DMS 273 (cell line): ENCODE measurements around the gene PTGDS.

Source experiments
- DNase-seq: peaks from one replicate; lab custom pipeline; 2025; ENCODE audit not compliant: unreplicated experiment; lab: John Stamatoyannopoulos, UW

The PTGDS gene

DNA sequence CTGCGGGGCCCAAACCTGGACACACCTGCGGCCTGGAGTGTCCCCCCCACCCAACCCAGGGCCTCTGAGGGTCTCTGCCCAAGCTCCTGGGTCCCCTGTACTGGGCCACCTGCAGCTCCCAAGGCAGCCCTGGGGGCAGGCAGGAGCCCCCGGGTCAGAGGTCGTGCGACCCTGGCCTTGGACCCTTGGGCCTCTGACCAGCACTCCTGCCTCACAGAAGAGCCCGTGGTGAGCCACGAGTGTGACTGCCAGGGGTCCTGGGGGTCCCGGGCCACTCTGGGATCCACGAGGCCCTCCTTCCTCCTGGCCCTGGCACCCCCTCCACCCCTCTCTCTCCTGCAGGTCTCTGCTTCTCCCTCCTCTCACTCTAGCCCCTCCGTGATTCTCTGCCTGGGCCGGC is 5.0 kb upstream of the PTGDS start:
- DNase-seq, result no peak

DNA sequence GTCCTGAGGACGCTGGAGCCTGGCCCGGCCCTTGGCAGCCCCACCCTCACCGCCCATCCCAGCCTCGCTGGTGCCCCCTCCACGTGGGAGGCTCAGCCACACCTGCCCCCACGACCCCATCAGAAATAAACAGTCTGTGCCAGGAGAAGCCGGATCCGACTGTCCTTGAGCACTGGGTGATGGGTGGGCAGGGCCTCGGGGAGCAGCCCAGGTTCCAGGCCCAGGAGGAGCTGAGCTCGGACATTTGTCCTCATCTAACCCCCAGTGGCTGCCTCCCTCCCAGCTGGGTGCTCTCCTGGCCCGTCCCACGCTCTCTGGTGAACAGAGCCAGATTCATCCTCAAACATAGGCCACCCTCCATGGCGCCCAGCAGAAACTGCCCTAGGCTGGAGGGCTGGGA is 4.6 kb upstream of the PTGDS start:
- DNase-seq, result no peak

DNA sequence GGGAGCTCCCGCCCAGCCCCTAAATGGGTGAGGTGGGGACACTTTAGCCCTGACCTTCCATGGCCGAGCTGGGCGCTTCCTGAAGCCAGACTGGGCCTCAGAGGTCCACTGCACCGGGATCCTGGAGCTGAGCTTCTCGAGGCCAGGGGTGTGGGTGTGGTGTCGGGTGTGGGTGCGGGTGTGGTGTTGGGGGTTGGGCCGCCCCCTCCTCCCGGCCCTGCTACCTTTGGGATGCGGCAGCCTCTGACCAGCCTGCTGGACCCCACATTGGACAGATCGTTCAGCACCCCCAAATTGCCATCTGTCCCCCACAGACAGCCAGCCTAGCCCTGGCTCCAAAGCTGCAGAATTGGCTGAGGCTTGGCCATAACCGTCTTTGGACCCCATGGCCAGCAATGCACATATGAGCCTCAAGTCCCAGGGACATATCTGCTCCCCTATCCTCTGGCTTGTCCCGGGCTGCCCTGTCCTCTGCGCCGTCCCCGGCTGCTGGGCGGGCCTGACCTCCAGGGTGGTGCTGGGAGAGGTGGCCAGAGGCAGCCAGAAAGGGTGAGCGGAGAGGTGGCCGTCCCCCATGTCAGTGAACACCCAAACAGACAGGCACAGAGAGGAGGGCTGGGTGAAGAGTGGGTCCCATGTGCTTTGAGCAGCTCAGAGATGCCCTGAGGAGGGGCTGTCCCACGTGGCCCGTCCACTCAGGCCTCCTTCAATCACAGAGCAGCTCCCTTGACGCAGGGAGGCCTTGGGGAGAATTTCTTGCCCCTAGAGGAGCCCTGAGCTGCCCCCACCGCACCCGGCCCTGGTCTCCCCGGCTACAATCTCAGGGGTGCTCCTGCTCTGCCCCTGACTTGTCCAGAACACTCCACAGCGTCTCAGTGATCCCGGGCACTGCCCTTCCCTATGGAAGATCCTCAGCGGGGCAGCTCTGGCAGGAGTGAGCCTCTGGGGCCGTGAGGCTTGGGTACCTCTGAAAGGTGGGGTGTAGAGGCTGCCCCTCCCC is 3.4 kb upstream of the PTGDS start:
- no peak for DNase-seq

DNA sequence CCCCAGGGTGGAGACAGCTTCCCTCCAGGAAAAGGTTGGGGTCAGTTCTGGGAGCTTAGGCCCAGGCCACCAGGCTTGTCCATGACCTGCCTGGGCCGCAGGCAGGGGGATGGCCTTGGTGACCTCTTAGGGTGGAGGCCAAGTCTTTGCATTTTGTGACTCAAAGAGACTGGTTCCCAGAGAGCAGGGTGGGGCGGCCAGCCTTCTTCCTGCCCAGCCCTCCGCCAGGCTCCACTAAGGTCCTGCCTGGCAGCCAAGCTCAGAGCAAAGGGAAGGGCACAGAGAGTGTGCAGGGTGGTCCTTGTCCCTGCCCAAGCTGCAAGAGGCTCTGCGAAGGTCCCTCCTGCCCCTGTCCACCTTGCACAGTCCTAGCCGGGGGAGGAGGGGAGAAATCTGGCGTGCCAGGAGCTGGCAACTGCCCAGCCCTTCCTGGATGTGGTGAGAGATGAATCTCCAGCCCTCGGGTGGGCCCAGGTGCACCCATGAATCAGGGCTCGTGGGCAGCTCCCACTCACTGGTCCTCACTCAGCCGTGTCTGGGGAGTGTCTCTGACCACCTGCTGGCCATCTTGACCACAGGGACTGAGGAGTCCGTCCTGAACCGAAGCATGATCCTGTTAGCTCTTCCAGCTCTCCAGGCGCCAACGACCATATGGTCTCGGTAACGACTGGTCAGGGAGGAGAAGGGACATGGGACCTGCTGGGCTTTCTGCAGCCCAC is 2.3 kb upstream of the PTGDS start:
- DNase-seq, result no peak

DNA sequence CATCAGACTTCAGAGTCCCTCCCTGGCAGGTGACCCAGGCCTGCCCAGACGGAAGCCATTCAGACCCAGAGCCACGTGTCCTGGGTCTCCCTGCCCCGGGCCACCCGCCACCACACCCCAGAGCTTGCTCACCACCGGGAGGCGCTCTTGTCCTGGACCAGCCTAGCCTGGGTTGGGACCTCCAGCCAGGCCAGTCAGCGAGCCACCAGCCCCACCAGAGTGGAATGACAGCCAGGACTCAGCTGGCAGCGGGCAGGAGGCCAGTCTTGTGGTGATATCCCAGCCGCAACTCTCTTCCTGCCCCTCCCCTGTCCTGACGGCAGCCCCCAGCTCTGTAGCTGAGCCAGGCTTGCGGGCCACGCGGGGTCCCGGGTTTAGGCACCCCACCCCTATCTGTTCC is 1.7 kb upstream of the PTGDS start:
- DNase-seq, result peak; percentile 66

DNA sequence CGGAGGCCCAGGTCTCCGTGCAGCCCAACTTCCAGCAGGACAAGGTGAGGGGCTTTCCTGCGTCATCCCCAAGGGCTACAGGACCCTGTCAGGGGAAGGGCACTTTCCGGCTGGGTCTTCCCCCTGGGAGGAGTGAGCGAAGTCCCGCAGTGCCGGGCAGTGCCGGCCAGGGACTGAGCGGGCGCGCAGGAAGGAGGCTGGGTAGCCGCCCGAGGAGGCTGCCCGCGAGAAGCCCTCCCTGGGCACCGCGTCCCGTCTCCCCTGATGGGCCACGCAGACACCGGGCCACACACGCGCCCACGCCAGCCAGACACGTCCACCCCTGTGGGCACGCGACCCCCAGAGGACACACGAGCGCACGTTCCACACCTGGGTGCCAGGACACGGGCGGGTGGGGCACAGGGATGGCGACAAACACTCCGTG is 357 bp downstream of the PTGDS start:
- DNase-seq, result no peak

DNA sequence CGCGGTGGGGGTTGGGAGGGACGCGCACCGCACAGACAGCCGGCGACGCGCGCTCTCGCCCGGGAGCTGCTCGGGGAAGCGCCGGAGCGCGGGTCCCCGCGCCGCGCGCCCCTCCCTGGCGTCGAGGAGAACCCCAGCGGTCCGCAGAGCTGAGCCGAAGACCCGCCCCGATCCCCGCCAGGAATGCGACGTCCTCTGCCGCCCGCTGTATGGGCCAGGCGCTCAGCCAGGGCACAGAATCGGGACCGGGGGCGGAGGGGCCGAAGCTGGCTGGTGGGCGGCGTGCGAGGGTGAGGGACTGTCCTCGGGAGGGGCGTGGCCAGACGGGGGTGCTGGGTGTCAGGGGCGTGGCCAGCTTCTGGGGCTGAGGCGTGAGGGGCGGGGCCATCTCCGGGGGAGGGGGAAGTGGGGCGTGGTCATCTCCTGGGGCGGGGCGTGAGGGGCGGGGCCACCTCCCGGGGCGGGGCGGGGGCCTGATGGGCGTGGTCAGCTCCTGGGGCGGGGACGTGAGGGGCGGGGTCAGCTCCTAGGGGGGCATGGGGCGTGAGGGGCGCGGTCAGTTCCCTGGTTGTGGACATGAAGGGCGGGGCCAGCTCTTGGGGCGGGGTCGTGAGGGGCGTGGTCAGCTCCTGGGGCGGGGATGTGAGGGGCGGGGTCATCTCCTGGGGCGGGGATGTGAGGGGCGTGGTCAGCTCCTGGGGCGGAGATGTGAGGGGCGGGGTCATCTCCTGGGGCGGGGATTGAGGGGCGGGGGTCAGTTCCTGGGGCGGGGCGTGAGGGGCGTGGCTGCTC is 965 bp downstream of the PTGDS start:
- no peak for DNase-seq

DNA sequence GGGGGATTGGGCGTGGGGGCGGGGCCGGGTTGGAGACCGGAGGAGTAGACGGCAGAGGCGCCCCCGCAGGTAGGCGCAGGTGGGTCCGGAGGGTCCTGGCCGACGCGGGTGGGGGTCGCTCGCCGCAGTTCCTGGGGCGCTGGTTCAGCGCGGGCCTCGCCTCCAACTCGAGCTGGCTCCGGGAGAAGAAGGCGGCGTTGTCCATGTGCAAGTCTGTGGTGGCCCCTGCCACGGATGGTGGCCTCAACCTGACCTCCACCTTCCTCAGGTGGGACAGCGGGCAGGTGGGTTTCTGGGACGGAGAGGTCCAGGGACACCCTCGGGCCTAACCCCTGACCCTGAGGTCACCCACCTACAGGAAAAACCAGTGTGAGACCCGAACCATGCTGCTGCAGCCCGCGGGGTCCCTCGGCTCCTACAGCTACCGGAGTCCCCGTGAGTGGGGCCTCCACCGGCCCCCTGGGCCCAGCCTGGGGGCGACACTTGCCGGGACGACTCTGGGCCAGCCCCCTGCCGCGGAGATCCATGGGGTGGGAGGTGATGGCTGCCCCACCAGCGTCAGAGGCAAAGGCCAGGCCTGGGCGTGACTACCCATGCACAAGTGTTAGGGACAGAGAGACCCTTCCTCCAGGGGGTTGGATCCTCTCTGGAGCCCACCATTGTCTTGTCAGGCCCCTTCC is 1.7 kb downstream of the PTGDS start:
- DNase-seq, result no peak

DNA sequence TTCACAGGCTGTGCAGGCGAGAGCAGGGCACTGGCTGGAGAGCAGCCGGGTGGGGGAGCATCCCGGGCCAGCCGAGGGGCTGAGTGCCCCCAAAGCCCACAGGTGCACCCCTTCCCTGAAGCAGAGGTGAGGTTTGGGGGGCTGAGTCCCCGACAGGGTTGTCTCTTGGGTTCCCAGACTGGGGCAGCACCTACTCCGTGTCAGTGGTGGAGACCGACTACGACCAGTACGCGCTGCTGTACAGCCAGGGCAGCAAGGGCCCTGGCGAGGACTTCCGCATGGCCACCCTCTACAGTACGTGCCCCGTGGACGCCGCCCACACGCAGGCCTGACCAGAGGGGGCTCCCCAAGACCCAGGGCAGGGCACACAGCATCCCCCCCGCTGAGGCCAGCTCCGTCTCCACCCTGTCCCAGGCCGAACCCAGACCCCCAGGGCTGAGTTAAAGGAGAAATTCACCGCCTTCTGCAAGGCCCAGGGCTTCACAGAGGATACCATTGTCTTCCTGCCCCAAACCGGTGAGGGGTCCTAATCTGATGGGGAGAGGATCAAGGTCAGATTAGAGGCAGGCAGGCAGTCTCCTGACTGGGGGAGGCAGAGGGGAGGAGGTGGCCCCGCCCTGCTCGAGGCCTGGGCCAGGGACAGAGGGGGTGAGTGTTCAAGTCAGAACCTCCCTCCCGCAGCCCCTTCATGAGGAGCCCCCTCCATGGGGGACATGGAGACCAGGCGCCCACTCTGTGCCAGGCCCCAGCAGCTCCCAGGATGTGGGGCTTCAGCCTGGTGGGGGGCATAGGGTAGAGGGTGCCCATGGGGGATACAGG is 2.7 kb downstream of the PTGDS start:
- no peak for DNase-seq

DNA sequence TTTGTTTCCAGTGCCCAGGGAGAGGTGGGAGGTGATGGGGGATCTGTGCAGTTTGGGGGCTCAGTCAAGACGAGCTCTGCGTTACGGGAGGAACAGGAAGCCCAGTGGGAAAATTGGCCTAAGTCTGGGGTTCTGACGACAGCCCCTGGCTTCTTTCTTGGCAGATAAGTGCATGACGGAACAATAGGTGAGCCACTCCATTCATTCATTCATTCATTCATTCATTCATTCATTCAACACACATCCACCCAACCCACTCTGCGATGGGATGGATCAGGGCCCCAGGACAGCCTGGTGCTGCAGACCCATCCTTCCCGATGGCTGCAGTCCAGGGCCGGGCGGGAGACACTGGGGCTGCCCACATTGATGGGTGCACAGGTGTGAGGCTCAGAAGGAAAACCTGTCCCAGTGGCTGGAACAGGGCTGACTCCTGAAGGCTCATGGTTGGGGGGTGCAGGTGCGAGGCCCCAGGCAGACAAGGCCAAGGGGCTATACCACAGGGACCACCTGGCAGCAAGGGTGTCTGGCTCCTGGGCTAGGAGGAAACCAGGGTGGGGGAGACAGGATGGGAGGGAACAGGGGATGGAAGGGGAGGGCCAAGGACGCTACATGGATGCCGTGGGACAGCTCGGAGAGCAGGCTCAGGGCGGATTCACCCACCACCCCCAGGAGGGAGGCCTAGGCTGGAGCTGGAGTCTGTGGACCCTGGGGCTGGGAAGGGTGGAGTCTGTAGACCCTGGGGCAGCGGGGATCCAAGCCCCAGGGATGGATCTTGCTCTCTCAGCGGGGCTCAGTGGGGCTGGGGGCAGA is 3.6 kb downstream of the PTGDS start:
- DNase-seq, result no peak

DNA sequence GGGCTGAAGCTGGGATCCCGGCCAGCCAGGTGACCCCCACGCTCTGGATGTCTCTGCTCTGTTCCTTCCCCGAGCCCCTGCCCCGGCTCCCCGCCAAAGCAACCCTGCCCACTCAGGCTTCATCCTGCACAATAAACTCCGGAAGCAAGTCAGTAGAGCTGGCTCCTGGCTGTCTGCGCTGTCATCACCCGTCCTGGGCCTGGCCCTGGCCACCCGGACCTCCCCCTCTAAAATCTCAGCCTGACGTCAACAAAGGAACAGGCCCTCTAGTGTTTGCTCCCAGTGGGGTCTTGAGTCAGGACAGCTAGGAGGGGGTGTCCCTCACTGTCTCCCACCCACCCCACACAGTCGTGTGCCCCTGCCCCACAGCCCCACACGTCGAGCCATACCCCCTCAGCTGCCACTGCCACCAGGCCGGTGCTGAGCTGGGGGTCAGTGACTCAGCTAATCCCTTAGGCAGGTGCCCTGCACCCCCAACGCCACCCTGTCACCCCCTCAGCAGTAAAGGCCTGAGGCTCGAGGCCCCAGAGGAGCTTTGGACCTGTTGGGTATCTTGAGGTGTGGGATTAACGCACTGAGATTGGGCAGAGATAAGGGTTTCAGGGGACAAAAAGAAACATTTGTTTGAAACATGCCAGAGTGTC is 4.4 kb downstream of the PTGDS start:
- DNase-seq, result no peak

DNA sequence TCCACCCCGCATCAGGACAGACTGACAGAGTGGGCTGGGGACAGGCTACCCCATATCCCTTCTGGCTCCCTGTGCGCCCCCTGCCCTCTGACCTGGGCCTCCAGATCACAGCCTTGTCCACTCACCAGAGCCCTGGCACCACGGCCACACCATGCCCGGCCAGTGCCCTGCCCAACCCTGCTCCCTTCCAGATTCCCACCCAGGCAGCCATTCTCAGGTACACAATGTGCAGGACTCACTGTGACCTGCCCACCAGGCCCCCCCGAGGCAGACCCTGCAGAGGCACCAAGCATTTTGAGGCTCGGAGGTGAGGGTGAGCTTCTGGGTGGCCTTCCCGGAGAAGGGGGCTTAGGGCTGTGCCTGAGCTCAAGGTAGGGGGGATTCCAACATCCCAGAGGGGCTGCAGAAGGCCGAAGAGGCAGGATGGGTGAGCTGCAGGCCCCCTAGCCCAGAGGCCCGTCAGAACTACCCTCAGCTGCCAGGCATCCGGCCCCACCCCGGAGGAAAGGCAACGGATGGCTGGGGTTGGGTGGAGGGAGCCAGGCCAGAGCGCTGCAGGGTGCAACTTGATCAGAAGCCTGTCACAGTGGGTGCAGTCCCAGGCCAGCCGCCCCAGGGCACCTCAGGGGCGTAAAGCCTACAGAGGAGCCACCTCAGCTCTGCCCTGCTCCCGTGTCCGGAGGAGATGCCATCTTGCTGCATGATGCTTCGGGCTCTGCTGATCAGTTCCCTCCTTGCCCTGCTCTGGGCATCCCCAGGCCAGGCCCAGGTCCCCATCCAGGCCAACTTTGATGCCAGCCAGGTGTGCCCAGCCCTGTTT is 5.1 kb downstream of the PTGDS start, which contains the start of gene LCNL1:
Gene LCNL1, plus strand, starts transcription at position 762 of the 820 bp plus-strand sequence. CDS start 594 bp downstream, outside the sequence.
- no peak for DNase-seq

DNA sequence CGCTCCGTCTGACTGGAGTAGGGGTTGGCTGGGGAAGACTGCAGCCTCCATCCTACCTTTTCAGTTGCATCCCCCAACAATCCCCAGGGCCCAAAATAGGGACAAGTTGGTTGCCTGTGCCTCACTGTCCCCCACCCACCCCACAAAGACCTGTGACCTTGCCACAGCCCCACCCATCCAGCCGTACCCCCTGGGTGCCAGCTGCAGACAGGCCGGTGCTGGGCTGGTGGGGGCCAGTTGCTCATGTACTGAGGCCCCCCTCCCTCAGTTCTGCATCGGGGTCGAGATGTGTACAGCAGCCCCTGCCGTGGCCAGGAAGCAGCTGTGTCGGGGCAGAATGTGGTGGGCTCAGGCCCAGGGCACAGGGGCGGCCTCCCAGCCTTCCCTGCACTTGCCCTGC is 5.9 kb downstream of the PTGDS start:
- no peak for DNase-seq

DNA sequence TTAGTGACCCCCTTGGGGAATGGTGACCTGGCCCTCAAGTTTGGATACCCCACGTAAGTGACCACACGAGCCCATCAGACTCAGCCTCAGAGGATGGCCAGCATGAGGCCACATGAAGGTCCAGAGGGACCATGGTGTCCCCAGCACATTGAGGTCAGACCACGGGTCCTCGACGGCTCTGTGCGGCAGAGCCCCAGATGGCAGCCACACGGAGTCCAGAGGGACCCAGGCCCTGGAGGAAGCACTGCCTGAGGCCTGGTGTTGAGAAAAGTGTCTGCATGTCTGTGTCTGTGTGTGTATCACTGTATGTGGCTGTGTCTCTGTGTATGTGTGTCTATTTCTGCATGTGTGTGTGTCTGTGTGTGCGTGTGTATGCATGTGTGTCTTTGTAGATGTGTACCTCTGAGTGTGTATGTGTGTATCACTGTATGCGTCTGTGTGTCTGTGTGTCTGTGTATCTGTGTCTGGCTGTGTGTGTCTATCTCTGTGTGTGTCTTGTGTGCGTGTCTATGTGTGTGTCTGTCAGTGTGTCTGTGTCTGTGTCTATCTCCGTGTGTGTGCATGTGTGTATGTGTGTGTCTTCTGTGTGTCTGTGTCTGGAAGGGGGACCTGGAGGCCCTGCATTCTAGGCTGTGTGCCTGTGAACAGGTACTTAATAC is 6.5 kb downstream of the PTGDS start:
- no peak for DNase-seq

DNA sequence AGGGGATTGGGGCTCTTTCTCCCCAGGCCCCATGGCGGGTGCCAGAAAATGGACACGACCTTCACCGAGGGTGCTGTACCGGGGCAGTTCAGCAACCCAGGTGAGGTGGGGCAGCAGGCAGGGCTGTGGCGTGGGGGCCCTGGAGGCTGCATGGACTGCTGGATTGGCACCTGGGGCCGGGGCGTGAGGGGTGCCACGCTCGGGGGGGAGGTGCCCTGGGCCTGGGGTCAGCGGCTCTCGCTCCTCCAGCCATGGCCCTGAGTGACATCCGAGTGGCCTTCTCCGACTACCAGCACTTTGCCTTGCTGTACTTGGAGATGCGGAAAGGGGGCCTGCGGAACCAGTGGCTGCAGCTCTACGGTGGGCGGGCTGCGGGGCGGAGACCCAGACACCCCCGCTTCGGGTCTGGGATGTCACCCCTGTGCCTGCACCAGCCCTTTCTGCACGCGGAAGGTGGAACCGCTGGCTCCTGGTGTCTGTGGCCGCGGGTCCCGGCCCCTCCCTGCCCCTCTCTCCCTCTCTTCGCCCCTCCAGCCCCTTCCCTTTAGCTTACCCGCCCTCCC is 7.2 kb downstream of the PTGDS start:
- no peak for DNase-seq

DNA sequence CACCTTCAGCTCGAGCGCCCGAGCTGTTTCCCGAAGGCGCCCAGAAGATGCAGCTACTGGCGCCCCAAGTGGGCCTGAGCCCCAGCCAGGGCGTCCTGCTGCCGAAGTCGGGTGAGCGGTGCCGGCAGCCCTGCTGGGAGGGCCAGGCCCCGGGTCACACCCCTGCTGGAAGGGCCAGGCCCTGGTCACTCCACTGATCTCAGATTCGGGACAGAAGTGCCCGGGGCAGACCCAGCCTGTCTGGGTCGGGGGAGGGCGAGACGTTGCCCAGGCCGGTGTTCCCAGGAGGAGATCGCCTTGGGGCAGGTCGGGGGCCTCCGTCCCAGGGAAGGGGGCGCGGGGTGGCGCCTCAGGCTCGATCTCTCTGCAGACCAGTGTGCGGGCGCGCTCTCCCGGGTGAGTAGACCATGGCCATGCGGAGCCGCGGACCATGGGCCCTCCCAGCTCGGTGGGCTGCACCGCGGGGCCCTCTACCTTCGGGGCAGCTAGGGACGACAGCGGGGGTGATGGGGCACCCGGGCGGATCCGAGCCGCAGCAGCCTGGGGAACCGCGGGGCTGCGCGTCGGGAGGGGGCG is 7.8 kb downstream of the PTGDS start:
- no peak for DNase-seq
